K562 (cell line): Measurements from ENCODE around the gene ENC1. TPM values are rescaled to one million over a fixed set of nuclear protein-coding genes. Genes with fewer than 3 reads are reported as not detected.

Experiments
- HDAC2 ChIP-seq: fragments of 450-650 bp; IDR thresholded peaks from 2 replicates; pipeline ENCODE4 v1.6.1; 2016; ENCODE audit warnings: mild to moderate bottlenecking
- HMG20B ChIP-seq: fragments of 250-450 bp; sonication (Bioruptor Pico); IDR thresholded peaks from 2 replicates; pipeline ENCODE4 v1.5.0; 2021; ENCODE audit warnings: mild to moderate bottlenecking
- HNRNPL ChIP-seq: fragments of 200-400 bp; formaldehyde crosslinking; IDR thresholded peaks from 2 replicates; pipeline ENCODE4 v1.6.1; 2017; ENCODE audit warnings: low read depth, mild to moderate bottlenecking, low read length
- NCOR1 ChIP-seq: fragments of 450-650 bp; IDR thresholded peaks from 2 replicates; pipeline ENCODE4 v1.6.1; 2016; ENCODE audit warnings: mild to moderate bottlenecking, moderate library complexity
- NFRKB ChIP-seq: fragments of 450-650 bp; IDR thresholded peaks from 2 replicates; pipeline ENCODE4 v1.6.1; 2016; ENCODE audit warnings: low read depth
- RBM25 ChIP-seq: fragments of 200-400 bp; formaldehyde crosslinking; IDR thresholded peaks from 2 replicates; pipeline ENCODE4 v1.6.1; 2018; ENCODE audit warnings: low read length, low read depth, moderate library complexity; ENCODE audit not compliant: severe bottlenecking
- RUNX1 ChIP-seq: sonication (generic); IDR thresholded peaks from 2 replicates; pipeline ENCODE4 v1.6.1; 2016; ENCODE audit warnings: antibody characterized with exemption, low read depth
- polyA plus RNA-seq, 8 experiments: library from polyadenylated mRNA; depleted of rRNA in 4 of 8; stranded (reverse) in 5 of 8; unstranded in 3 of 8; fragments of >200 nt; fragmentation: Nextera tagmentation in 2 of 8; fragmentation: Illumina TruSeq in 1 of 8; extraction: Ambion mirVana in 2 of 8; extraction: Trizol in 1 of 8; gene quantifications; 2 replicates each; pipeline versions ENCODE4 v1.2.1 to v1.2.3, GENCODE V29; 2011 to 2014; ENCODE audit warnings: inconsistent platforms in 1 of 8, missing spikeins in 1 of 8
- total RNA-seq, 7 experiments: library from RNA; depleted of rRNA in 6 of 7; stranded (reverse); fragments of >200 nt in 6 of 7; fragmentation: Illumina TruSeq in 2 of 7; extraction: Trizol in 2 of 7; gene quantifications; 2 replicates each; pipeline versions ENCODE4 v1.2.1 to v1.2.3, GENCODE V29; 2011 to 2021; ENCODE audit warnings: low replicate concordance in 1 of 7
- TF ChIP-seq, protein P1 (sequence below): sonication (generic); formaldehyde crosslinking; IDR thresholded peaks from 2 replicates; pipeline ENCODE4 v1.8.0; 2023; ENCODE audit warnings: mild to moderate bottlenecking, missing genetic modification reagents
- TF ChIP-seq, protein P2 (sequence below): fragments of 450-650 bp; IDR thresholded peaks from 2 replicates; pipeline ENCODE4 v1.6.1; 2017; ENCODE audit warnings: mild to moderate bottlenecking, moderate library complexity
- TF ChIP-seq, protein P3 (sequence below), 2 experiments: IDR thresholded peaks; 2 replicates each; pipeline ENCODE4 v1.6.1; 2011; ENCODE audit warnings: borderline replicate concordance in 1 of 2, control low read depth in 1 of 2, low read depth in 1 of 2, low read length in 1 of 2, mild to moderate bottlenecking in 1 of 2, mixed read lengths in 1 of 2, moderate library complexity in 1 of 2; ENCODE audit not compliant: insufficient read depth in 1 of 2, insufficient read length in 1 of 2, poor library complexity in 1 of 2, severe bottlenecking in 1 of 2; ENCODE audit errors: extremely low read depth in 1 of 2
- TF ChIP-seq, protein P4 (sequence below): fragments of 250-450 bp; sonication (Bioruptor Pico); IDR thresholded peaks from 2 replicates; pipeline ENCODE4 v1.5.0; 2022; ENCODE audit warnings: mild to moderate bottlenecking
- TF ChIP-seq, protein P5 (sequence below): fragments of 250-450 bp; sonication (Bioruptor Pico); IDR thresholded peaks from 2 replicates; pipeline ENCODE4 v1.5.0; 2021; ENCODE audit warnings: mild to moderate bottlenecking, moderate library complexity

The ENC1 gene
- total and polyA plus RNA-seq, 9 of the 15 experiments (the other 6 are each of a cell fraction or from before 2014, with no cell fraction given): 0.17 to 3.2 (median 0.97) TPM

DNA sequence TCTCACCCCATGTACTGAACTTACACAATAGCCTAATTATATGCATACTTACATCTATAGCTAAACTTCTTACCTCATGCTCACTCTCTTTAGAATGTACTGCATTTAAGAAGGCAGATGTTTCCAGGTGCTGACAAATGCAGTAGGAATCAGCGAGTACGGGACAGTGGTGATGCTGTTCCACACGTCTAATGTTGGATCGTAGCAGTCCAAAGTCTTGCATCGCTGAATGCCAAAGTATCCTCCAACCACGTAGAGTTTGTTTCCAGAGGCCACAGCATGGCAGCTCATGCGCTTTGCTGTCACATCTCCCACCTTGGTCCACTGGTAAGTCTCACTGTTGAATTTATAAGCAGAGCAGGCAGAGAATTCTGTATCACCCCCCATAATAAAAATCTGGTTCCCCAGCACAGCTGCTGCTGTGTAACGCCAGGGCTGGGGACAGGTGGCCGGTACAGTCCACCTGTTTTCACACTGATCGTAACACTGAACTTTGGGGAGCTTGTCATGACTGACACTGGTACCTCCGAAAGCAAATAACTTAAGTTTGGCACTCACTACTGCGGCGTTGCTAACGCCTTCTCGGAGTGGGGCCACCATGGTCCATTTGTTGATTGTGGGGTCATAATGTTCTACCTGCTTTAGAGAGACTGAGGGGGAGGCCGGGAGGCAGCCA lies 5.8 kb downstream of the ENC1 start (continued):
- TF ChIP-seq, protein P1, sequence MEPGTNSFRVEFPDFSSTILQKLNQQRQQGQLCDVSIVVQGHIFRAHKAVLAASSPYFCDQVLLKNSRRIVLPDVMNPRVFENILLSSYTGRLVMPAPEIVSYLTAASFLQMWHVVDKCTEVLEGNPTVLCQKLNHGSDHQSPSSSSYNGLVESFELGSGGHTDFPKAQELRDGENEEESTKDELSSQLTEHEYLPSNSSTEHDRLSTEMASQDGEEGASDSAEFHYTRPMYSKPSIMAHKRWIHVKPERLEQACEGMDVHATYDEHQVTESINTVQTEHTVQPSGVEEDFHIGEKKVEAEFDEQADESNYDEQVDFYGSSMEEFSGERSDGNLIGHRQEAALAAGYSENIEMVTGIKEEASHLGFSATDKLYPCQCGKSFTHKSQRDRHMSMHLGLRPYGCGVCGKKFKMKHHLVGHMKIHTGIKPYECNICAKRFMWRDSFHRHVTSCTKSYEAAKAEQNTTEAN: no peak
- TF ChIP-seq HNRNPL (no peak), HDAC2 (no peak), RBM25 (no peak), NFRKB (no peak), RUNX1 (no peak), HMG20B (CRISPR knock-in tag) (no peak), NCOR1 (no peak)
- TF ChIP-seq, protein P2, sequence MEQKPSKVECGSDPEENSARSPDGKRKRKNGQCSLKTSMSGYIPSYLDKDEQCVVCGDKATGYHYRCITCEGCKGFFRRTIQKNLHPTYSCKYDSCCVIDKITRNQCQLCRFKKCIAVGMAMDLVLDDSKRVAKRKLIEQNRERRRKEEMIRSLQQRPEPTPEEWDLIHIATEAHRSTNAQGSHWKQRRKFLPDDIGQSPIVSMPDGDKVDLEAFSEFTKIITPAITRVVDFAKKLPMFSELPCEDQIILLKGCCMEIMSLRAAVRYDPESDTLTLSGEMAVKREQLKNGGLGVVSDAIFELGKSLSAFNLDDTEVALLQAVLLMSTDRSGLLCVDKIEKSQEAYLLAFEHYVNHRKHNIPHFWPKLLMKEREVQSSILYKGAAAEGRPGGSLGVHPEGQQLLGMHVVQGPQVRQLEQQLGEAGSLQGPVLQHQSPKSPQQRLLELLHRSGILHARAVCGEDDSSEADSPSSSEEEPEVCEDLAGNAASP: no peak
- TF ChIP-seq, protein P3, sequence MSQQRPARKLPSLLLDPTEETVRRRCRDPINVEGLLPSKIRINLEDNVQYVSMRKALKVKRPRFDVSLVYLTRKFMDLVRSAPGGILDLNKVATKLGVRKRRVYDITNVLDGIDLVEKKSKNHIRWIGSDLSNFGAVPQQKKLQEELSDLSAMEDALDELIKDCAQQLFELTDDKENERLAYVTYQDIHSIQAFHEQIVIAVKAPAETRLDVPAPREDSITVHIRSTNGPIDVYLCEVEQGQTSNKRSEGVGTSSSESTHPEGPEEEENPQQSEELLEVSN (IDR thresholded peaks at IDR 0.05; ENCODE audit: borderline replicate concordance in 1 of 2, extremely low read depth in 1 of 2, insufficient read depth in 1 of 2, insufficient read length in 1 of 2, low read depth in 1 of 2, low read length in 1 of 2, poor library complexity in 1 of 2, severe bottlenecking in 1 of 2): no peak
- TF ChIP-seq, protein P4, sequence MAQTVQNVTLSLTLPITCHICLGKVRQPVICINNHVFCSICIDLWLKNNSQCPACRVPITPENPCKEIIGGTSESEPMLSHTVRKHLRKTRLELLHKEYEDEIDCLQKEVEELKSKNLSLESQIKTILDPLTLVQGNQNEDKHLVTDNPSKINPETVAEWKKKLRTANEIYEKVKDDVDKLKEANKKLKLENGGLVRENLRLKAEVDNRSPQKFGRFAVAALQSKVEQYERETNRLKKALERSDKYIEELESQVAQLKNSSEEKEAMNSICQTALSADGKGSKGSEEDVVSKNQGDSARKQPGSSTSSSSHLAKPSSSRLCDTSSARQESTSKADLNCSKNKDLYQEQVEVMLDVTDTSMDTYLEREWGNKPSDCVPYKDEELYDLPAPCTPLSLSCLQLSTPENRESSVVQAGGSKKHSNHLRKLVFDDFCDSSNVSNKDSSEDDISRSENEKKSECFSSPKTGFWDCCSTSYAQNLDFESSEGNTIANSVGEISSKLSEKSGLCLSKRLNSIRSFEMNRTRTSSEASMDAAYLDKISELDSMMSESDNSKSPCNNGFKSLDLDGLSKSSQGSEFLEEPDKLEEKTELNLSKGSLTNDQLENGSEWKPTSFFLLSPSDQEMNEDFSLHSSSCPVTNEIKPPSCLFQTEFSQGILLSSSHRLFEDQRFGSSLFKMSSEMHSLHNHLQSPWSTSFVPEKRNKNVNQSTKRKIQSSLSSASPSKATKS (CRISPR knock-in tag): no peak
- TF ChIP-seq, protein P5, sequence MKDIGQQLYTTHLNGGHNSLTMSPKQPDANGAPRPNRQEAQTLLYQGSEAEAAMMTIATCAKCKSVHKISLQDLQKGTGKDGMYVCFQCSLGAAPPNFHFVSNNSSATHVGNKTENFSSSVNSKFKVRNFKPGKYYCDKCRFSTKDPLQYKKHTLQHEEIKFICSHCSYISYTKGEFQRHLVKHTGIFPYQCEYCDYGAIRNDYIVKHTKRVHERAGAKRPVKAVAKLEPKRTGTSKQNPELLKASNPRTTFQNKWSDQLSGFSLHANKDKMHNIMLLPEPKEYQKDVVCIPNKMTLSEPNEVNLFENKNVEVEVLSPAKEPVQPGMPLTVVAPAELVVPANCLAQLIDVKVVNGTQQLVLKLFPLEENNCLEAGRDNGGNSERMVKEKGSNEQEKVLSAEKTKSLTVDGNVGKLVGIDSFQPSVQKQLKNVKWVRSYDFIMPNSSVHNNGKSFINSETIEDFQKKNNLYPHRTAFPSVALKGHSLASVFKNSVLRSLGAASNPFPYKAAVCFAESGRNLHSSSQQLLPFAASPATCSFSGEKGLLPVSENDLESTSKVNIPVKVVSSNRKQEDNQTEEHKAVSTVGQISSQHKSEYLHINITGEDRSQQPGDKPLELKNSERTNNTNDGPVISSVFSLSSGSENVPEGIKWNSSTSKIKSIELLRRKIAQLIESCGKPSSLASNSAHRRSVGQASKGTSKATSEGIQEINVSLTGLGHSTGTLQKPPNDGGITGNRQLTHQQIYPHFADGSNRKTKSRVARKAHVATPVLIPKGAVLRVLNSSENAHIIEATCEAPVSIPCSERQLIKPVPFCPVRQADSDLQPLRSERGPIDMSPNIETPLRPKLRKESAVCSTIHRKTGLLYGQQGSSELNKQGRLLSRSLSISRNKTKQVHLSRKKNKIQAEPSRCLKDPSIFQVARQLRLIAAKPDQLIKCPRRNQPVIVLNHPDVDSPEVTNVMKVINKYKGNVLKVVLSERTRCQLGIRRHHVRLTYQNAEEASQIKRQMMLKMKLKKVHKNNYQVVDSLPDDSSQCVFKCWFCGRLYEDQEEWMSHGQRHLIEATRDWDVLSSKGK: no peak
